K562 (cell line): ENCODE measurements around the gene CDR2L. TPM values are rescaled to one million over a fixed set of nuclear protein-coding genes. Genes with fewer than 3 reads are reported as not detected.

ENCODE experiments used
- CAMTA2 ChIP-seq: fragments of 250-450 bp; sonication (Bioruptor Pico); conservative IDR thresholded peaks from 2 replicates; pipeline ENCODE4 v1.5.1; 2022
- CHCHD3 ChIP-seq: fragments of 250-450 bp; sonication (Bioruptor Pico); IDR thresholded peaks from 2 replicates; pipeline ENCODE4 v2.1.2; 2022; ENCODE audit warnings: mild to moderate bottlenecking
- EP300 ChIP-seq: IDR thresholded peaks from 2 replicates; pipeline ENCODE4 v1.6.1; 2012; ENCODE audit warnings: low read length, improper control_type of control experiment
- KDM5B ChIP-seq: fragments of 200-600 bp; sonication (generic); IDR thresholded peaks from 2 replicates; pipeline ENCODE4 v1.6.1; 2012; ENCODE audit warnings: low read depth, mild to moderate bottlenecking, moderate library complexity, low read length, control low read depth, inconsistent platforms; ENCODE audit not compliant: insufficient replicate concordance
- NUFIP1 ChIP-seq: fragments of 450-650 bp; IDR thresholded peaks from 2 replicates; pipeline ENCODE4 v1.6.1; 2018; ENCODE audit not compliant: partially characterized antibody
- PHF20 ChIP-seq: fragments of 450-650 bp; IDR thresholded peaks from 2 replicates; pipeline ENCODE4 v1.6.1; 2018; ENCODE audit not compliant: partially characterized antibody
- RUNX1 ChIP-seq: sonication (generic); IDR thresholded peaks from 2 replicates; pipeline ENCODE4 v1.6.1; 2016; ENCODE audit warnings: antibody characterized with exemption, low read depth
- SAFB2 ChIP-seq: fragments of 200-400 bp; formaldehyde crosslinking; IDR thresholded peaks from 2 replicates; pipeline ENCODE4 v1.6.1; 2018; ENCODE audit warnings: borderline replicate concordance, low read length, low read depth, moderate library complexity; ENCODE audit not compliant: severe bottlenecking
- TEAD2 ChIP-seq: fragments of 450-650 bp; IDR thresholded peaks from 2 replicates; pipeline ENCODE4 v1.6.1; 2016; ENCODE audit warnings: missing genetic modification characterization, control low read depth, missing compliant biosample characterization
- TGIF2 ChIP-seq: sonication (generic); formaldehyde crosslinking; IDR thresholded peaks from 2 replicates; pipeline ENCODE4 v1.8.1; 2022; ENCODE audit warnings: mild to moderate bottlenecking, missing genetic modification reagents, moderate library complexity
- XRCC5 ChIP-seq: fragments of 200-400 bp; formaldehyde crosslinking; IDR thresholded peaks from 2 replicates; pipeline ENCODE4 v1.6.1; 2017; ENCODE audit warnings: low read depth, mild to moderate bottlenecking, low read length
- ZBTB8A ChIP-seq: fragments of 450-650 bp; IDR thresholded peaks from 2 replicates; pipeline ENCODE4 v1.6.1; 2018; ENCODE audit warnings: mild to moderate bottlenecking, moderate library complexity; ENCODE audit not compliant: partially characterized antibody
- ZNF217 ChIP-seq: sonication (generic); formaldehyde crosslinking; IDR thresholded peaks from 2 replicates; pipeline ENCODE4 v1.8.0; 2022; ENCODE audit warnings: mild to moderate bottlenecking, missing genetic modification reagents
- ZNF263 ChIP-seq: sonication (generic); formaldehyde crosslinking; IDR thresholded peaks from 2 replicates; pipeline ENCODE4 v1.8.0; 2022; ENCODE audit warnings: mild to moderate bottlenecking, missing genetic modification reagents, borderline replicate concordance
- ZNF778 ChIP-seq: fragments of 450-650 bp; formaldehyde crosslinking; IDR thresholded peaks from 2 replicates; pipeline ENCODE4 v1.4.0; 2020; ENCODE audit warnings: mild to moderate bottlenecking, moderate library complexity
- polyA plus RNA-seq, 8 experiments: library from polyadenylated mRNA; depleted of rRNA in 4 of 8; stranded (reverse) in 5 of 8; unstranded in 3 of 8; fragments of >200 nt; fragmentation: Nextera tagmentation in 2 of 8; fragmentation: Illumina TruSeq in 1 of 8; extraction: Ambion mirVana in 2 of 8; extraction: Trizol in 1 of 8; gene quantifications; 2 replicates each; pipeline versions ENCODE4 v1.2.1 to v1.2.3, GENCODE V29; 2011 to 2014; ENCODE audit warnings: inconsistent platforms in 1 of 8, missing spikeins in 1 of 8
- total RNA-seq, 7 experiments: library from RNA; depleted of rRNA in 6 of 7; stranded (reverse); fragments of >200 nt in 6 of 7; fragmentation: Illumina TruSeq in 2 of 7; extraction: Trizol in 2 of 7; gene quantifications; 2 replicates each; pipeline versions ENCODE4 v1.2.1 to v1.2.3, GENCODE V29; 2011 to 2021; ENCODE audit warnings: low replicate concordance in 1 of 7
- TF ChIP-seq, protein P1 (sequence below), 2 experiments: fragments of 450-650 bp in 1 of 2; sonication (generic) in 1 of 2; formaldehyde crosslinking in 1 of 2; IDR thresholded peaks in 1 of 2; conservative IDR thresholded peaks in 1 of 2; 2 replicates each; pipeline versions ENCODE4 v1.6.1 to v1.8.1; 2016 to 2023; ENCODE audit warnings: mild to moderate bottlenecking in 2 of 2, moderate library complexity in 2 of 2, inconsistent platforms in 1 of 2, missing genetic modification reagents in 1 of 2
- TF ChIP-seq, protein P2 (sequence below), 3 experiments: IDR thresholded peaks in 2 of 3; conservative IDR thresholded peaks in 1 of 3; 2 replicates each; pipeline ENCODE4 v1.5.1; 2011 to 2012; ENCODE audit warnings: low read length in 3 of 3, mild to moderate bottlenecking in 3 of 3, control low read depth in 2 of 3, improper control_type of control experiment in 1 of 3, inconsistent platforms in 1 of 3, low read depth in 1 of 3, mixed read lengths in 1 of 3, moderate library complexity in 1 of 3; ENCODE audit not compliant: insufficient read depth in 2 of 3
- TF ChIP-seq, protein P3 (sequence below): IDR thresholded peaks from 3 replicates; pipeline ENCODE4 v1.6.1; 2011; ENCODE audit warnings: borderline replicate concordance, mild to moderate bottlenecking, moderate library complexity; ENCODE audit not compliant: insufficient read length; ENCODE audit errors: extremely low read depth
- TF ChIP-seq, protein P4 (sequence below): fragments of 200-800 bp; sonication (Bioruptor generic); IDR thresholded peaks from 2 replicates; pipeline ENCODE4 v1.6.1; 2017; ENCODE audit warnings: missing genetic modification characterization, missing compliant biosample characterization

Gene CDR2L
- total and polyA plus RNA-seq, 9 of the 15 experiments (the other 6 are each of a cell fraction or from before 2014, with no cell fraction given) = 2.7 to 16.0 (median 7.3) TPM

DNA sequence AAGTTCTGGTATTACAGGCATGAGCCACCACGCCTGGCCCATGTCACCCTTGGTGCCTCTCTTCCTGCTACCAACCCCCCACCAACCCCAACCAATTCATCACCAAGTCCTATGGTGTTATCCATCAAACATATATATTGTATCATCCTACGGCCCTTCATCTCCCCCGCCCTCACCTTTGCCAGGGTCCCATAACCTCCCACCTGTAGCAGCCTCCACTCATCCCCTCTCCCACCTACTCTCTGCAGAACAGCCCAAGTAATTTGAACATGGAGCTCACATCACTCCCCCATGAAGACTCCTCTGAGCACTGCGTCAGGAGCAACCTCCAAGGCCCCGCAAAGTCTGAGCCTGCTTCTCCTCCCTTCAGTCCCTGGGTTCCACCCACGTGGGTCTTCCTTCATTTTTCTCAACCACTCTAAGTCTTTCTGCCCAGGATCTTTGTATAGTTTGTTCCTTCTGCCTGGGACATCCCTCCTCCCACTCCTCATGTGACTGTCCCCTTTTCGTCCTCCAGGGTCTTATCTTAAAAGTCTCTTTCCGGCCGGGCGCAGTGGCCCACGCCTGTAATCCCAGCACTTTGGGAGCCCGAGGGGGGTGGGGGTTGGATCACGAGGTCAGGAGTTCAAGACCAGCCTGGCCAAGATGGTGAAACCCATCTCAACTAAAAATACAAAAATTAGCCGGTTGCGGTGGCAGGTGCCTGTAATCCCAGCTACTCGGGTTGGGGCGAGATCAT is 7.9 kb upstream of the CDR2L start (continued):
- TF ChIP-seq KDM5B = no peak
- TF ChIP-seq CAMTA2 = no peak
- TF ChIP-seq, protein P1, sequence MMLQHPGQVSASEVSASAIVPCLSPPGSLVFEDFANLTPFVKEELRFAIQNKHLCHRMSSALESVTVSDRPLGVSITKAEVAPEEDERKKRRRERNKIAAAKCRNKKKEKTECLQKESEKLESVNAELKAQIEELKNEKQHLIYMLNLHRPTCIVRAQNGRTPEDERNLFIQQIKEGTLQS (IDR thresholded peaks at IDR 0.05) = no peak
- TF ChIP-seq, protein P1 (CRISPR knock-in tag; conservative IDR thresholded peaks at IDR 0.05) = no peak
- TF ChIP-seq, protein P2, sequence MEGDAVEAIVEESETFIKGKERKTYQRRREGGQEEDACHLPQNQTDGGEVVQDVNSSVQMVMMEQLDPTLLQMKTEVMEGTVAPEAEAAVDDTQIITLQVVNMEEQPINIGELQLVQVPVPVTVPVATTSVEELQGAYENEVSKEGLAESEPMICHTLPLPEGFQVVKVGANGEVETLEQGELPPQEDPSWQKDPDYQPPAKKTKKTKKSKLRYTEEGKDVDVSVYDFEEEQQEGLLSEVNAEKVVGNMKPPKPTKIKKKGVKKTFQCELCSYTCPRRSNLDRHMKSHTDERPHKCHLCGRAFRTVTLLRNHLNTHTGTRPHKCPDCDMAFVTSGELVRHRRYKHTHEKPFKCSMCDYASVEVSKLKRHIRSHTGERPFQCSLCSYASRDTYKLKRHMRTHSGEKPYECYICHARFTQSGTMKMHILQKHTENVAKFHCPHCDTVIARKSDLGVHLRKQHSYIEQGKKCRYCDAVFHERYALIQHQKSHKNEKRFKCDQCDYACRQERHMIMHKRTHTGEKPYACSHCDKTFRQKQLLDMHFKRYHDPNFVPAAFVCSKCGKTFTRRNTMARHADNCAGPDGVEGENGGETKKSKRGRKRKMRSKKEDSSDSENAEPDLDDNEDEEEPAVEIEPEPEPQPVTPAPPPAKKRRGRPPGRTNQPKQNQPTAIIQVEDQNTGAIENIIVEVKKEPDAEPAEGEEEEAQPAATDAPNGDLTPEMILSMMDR (IDR thresholded peaks at IDR 0.05 in 2 of 3, conservative IDR thresholded peaks at IDR 0.05 in 1 of 3; ENCODE audit: insufficient read depth in 2 of 3, low read depth in 1 of 3, low read length in 3 of 3) = no peak
- TF ChIP-seq PHF20 = no peak
- no peak for TF ChIP-seq ZNF217 (CRISPR knock-in tag)
- TF ChIP-seq, protein P3, sequence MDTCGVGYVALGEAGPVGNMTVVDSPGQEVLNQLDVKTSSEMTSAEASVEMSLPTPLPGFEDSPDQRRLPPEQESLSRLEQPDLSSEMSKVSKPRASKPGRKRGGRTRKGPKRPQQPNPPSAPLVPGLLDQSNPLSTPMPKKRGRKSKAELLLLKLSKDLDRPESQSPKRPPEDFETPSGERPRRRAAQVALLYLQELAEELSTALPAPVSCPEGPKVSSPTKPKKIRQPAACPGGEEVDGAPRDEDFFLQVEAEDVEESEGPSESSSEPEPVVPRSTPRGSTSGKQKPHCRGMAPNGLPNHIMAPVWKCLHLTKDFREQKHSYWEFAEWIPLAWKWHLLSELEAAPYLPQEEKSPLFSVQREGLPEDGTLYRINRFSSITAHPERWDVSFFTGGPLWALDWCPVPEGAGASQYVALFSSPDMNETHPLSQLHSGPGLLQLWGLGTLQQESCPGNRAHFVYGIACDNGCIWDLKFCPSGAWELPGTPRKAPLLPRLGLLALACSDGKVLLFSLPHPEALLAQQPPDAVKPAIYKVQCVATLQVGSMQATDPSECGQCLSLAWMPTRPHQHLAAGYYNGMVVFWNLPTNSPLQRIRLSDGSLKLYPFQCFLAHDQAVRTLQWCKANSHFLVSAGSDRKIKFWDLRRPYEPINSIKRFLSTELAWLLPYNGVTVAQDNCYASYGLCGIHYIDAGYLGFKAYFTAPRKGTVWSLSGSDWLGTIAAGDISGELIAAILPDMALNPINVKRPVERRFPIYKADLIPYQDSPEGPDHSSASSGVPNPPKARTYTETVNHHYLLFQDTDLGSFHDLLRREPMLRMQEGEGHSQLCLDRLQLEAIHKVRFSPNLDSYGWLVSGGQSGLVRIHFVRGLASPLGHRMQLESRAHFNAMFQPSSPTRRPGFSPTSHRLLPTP = peak; percentile 61
- no peak for TF ChIP-seq TGIF2
- TF ChIP-seq, protein P4, sequence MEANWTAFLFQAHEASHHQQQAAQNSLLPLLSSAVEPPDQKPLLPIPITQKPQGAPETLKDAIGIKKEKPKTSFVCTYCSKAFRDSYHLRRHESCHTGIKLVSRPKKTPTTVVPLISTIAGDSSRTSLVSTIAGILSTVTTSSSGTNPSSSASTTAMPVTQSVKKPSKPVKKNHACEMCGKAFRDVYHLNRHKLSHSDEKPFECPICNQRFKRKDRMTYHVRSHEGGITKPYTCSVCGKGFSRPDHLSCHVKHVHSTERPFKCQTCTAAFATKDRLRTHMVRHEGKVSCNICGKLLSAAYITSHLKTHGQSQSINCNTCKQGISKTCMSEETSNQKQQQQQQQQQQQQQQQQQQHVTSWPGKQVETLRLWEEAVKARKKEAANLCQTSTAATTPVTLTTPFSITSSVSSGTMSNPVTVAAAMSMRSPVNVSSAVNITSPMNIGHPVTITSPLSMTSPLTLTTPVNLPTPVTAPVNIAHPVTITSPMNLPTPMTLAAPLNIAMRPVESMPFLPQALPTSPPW (CRISPR knock-in tag) = peak; percentile 74
- TF ChIP-seq RUNX1 = no peak
- peak; percentile 57 for TF ChIP-seq EP300
- TF ChIP-seq XRCC5 = no peak
- TF ChIP-seq CHCHD3 = no peak
- TF ChIP-seq NUFIP1 = no peak
- TF ChIP-seq TEAD2 = no peak
- no peak for TF ChIP-seq ZNF778 (CRISPR knock-in tag)
- TF ChIP-seq ZNF263 (CRISPR knock-in tag) = peak; percentile 93
- no peak for TF ChIP-seq SAFB2
- TF ChIP-seq ZBTB8A = no peak
